Type B pancreatic cell (in vitro differentiated cells): ENCODE results near the gene LRRN4. TPM values are rescaled to one million over a fixed set of nuclear protein-coding genes. Genes with fewer than 3 reads are reported as not detected.

Source experiments
- DNase-seq: peaks from one replicate; pipeline ENCODE4 v3.0.0; 2021; ENCODE audit warnings: mixed read lengths; ENCODE audit not compliant: unreplicated experiment; ENCODE audit errors: extremely low spot score
- H3K27ac Mint-ChIP-seq: 2 replicates; pipeline ENCODE4 v1.8.0; 2021; ENCODE audit warnings: mild to moderate bottlenecking, mixed read lengths
- H3K27me3 Mint-ChIP-seq: 2 replicates; pipeline ENCODE4 v1.8.0; 2021; ENCODE audit warnings: mixed read lengths
- H3K36me3 Mint-ChIP-seq: 2 replicates; pipeline ENCODE4 v1.8.0; 2021; ENCODE audit warnings: mixed read lengths
- H3K4me1 Mint-ChIP-seq: one replicate; pipeline ENCODE4 v1.8.0; 2021; ENCODE audit warnings: mixed read lengths; ENCODE audit not compliant: unreplicated experiment
- H3K4me3 Mint-ChIP-seq: 2 replicates; pipeline ENCODE4 v1.8.0; 2021; ENCODE audit warnings: mild to moderate bottlenecking, mixed read lengths
- H3K9me3 Mint-ChIP-seq: 2 replicates; pipeline ENCODE4 v1.8.0; 2021; ENCODE audit warnings: mixed read lengths
- CTCF ChIP-seq: fragments of 200-600 bp; sonication (generic); conservative IDR thresholded peaks from 2 replicates; pipeline ENCODE4 v1.5.0; 2021; ENCODE audit warnings: antibody characterized with exemption, mild to moderate bottlenecking
- total RNA-seq: library from RNA; stranded (reverse); gene quantifications from 2 replicates; pipeline ENCODE4 v1.2.1, GENCODE V29; 2021; ENCODE audit warnings: low replicate concordance

LRRN4 gene
- total RNA-seq, 1 donor from 2014 or later: 12.5 TPM

GRCh38 chr20:6040540-6040939 lies 13.3 kb downstream of the LRRN4 start:
- no peak overlapping the region for H3K27ac Mint-ChIP-seq

GRCh38 chr20:6039766-6040165 lies 14.1 kb downstream of the LRRN4 start:
- no peak for TF ChIP-seq CTCF
- no peaks in the 10 kb centered on the region for H3K27me3 Mint-ChIP-seq
- peaks cover 15% of the 10 kb centered on the region for H3K36me3 Mint-ChIP-seq
- no peak for DNase-seq
- no peaks in the 10 kb centered on the region for H3K9me3 Mint-ChIP-seq
- no peaks in the 10 kb centered on the region for H3K4me1 Mint-ChIP-seq
- no peak overlapping the region for H3K27ac Mint-ChIP-seq
- H3K4me3 Mint-ChIP-seq: no peak overlapping the region

More at GRCh38 chr20:6040540-6040939, 13.3 kb downstream of the LRRN4 start:
- Mint-ChIP-seq H3K36me3 (peaks cover 14% of the 10 kb centered on the region), H3K9me3 (no peaks in the 10 kb centered on the region), H3K4me1 (no peaks in the 10 kb centered on the region), H3K4me3 (no peak overlapping the region), H3K27me3 (no peaks in the 10 kb centered on the region)
- DNase-seq: no peak
- no peak for TF ChIP-seq CTCF

GRCh38 chr20:6038256-6038655 lies 15.6 kb downstream of the LRRN4 start:
- H3K9me3 Mint-ChIP-seq: no peaks in the 10 kb centered on the region
- peaks cover 25% of the 10 kb centered on the region for H3K36me3 Mint-ChIP-seq
- no peaks in the 10 kb centered on the region for H3K27me3 Mint-ChIP-seq
- DNase-seq: no peak
- H3K4me3 Mint-ChIP-seq: no peak overlapping the region
- TF ChIP-seq CTCF: no peak
- no peaks in the 10 kb centered on the region for H3K4me1 Mint-ChIP-seq
- H3K27ac Mint-ChIP-seq: no peak overlapping the region

GRCh38 chr20:6037082-6037481 lies 16.8 kb downstream of the LRRN4 start:
- Mint-ChIP-seq H3K4me1 (no peaks in the 10 kb centered on the region), H3K9me3 (no peaks in the 10 kb centered on the region), H3K27me3 (no peaks in the 10 kb centered on the region), H3K27ac (no peak overlapping the region), H3K36me3 (peaks cover 21% of the 10 kb centered on the region), H3K4me3 (no peak overlapping the region)
- no peak for TF ChIP-seq CTCF
- no peak for DNase-seq

GRCh38 chr20:6036213-6036612 lies 17.6 kb downstream of the LRRN4 start:
- Mint-ChIP-seq H3K27me3 (no peaks in the 10 kb centered on the region), H3K9me3 (no peaks in the 10 kb centered on the region), H3K4me3 (no peak overlapping the region), H3K27ac (no peak overlapping the region), H3K4me1 (no peaks in the 10 kb centered on the region), H3K36me3 (peaks cover 21% of the 10 kb centered on the region)
- DNase-seq: no peak
- no peak for TF ChIP-seq CTCF
